HG02852 (cell line): ENCODE results near the gene MRPL46.
A peak's percentile ranks its signal among the peaks of the same experiment; 100 is the strongest.
"Not testable (repeated sequence)": the region's sequence is repeated elsewhere in the genome, so short reads cannot be mapped to it uniquely, and the experiment has no call there.

ENCODE experiments used
- ATAC-seq: cut with Tn5 transposase; IDR thresholded peaks from one replicate; pipeline ENCODE4 v1.9.1; 2021; ENCODE audit warnings: mild to moderate bottlenecking, moderate library complexity; ENCODE audit not compliant: unreplicated experiment

The MRPL46 gene

GRCh38 chr15:88448991-88449461, 18.2 kb downstream of the MRPL46 start:
- ATAC-seq: no peak

- no peak for ATAC-seq
Measured at GRCh38 chr15:88447741-88448140, 19.4 kb downstream of the MRPL46 start.

DNA sequence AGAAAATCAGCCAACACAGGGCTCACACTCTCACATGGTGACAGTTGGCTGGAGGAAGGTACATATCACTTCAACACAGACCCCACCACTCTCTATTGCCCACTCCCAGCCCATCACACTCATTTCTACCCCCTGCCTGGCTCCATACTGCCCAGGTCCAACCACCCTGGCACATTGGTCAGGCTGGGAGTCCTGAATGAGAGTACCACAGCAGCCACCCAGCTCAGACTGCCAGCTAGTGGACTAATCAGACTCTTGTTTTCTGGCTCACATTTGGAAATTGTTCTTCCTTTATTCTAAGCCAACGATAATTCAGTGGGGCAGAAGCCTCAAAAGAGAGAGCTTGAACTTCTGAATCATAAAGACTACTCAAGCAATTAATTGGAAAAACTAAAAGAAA, 20.0 kb downstream of the MRPL46 start:
- ATAC-seq: no peak

GRCh38 chr15:88441076-88441730, 26.0 kb downstream of the MRPL46 start:
- no peak for ATAC-seq

- no peak for ATAC-seq
Measured at GRCh38 chr15:88440021-88440420, 27.2 kb downstream of the MRPL46 start.

- no peak for ATAC-seq
Measured at GRCh38 chr15:88438181-88438580, 29.0 kb downstream of the MRPL46 start.

DNA sequence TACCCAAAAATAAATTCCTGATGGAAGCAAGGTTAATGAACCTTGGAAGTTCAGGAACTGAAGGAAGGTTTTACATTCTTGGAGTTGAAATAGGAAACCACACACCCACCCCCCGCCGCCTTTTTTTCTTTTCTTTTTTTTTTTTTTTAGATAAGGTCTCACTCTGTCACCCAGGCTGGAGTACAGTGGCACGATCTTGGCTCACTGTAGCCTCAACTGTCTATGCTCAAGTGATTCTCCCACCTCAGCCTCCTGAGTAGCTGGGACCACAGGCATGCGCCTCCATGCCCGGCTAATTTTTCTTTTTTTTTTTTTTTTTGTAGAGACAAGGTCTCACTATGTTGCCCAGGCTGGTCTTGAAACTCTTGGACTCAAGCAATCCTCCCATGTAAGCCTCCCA, 33.1 kb downstream of the MRPL46 start:
- ATAC-seq: not testable (repeated sequence)

DNA sequence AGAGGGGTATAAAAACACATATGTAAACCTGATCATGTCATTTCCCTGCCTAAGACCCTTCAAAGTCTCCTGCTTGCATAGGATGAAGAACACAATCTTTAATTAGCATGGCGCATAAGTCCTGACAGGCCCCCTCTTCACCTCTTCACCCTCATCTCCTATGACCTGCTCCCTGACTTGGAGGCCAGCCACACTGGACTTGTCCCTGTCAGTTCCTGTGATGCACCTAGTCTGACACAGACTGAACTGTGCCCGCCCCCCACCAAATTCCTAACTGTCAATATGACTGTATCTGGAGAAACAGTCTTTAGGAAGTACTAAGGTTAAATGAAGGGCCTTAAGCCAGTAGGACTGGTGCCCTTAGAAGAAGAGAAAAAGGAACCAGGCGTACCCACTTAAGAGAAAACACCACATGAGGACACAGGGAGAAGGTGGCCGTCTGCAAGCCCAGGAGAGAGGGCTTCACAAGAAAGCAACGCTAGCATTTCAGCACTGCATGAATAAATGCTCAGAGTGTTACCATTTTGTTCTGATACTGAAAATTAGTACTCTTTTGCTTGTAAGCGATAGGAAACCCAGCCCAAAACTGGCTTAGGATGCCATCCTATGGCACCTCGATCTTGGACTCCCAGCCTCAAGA, 34.0 kb downstream of the MRPL46 start:
- ATAC-seq: no peak

- ATAC-seq: no peak
Measured at GRCh38 chr15:88431441-88431840, 35.7 kb downstream of the MRPL46 start.

DNA sequence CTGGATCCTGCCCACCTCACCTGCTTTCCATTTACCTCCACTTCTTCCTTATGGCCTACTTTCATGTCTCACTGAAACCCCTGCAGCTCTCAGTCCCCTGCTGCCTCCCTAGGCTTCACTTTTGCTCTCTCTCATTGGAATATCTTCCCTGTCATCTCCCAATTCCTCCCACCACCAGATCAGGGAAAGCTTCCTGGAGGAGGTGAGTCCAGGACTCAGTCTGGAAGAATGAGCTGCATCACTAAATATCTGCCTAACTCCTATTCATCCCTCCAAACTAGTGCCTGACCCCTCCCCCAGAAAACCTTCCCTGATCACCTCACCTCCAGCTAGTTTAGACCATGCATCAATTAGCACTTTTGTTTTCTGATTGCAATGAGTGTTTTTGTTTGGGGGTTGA, 37.1 kb downstream of the MRPL46 start:
- no peak for ATAC-seq

DNA sequence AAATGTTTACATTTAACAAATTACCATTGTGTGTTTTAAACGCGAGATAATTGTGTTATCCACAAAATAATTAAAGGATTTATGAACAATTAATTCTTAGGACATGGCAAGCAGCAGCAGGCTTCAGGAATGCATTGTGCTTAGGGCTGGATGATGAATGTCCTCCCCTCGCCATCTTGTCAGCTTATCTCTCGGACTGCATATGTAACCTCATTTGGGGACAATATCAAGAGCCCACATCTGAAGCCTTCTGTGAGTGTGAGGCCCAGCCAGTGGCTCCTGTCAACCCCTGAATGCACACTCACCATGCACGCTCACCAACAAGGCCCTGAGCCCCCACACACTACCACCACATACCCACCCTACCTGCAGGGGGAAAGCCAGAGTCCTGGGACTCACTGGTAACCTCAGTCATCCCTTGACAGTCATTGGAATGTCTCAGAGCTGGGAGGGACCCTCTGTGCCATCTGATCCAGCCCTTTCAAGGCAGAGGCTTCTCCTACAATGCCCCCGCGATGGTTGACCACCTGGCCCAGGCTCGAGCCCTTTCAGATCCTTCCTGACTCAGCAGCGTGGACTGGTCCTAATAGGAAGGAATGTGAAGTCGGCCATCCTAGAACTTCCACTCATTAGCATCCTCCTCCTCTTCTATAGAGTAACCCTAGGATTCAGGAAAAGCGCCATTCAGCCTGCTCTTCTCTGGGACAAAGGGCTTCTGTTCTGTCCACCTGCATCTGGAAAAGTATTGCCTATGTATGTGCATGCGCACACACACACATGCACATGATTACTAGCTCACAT, 38.2 kb downstream of the MRPL46 start:
- ATAC-seq: no peak

GRCh38 chr15:88428053-88428452, 39.1 kb downstream of the MRPL46 start:
- no peak for ATAC-seq

GRCh38 chr15:88426304-88426703, 40.9 kb downstream of the MRPL46 start:
- ATAC-seq: no peak

DNA sequence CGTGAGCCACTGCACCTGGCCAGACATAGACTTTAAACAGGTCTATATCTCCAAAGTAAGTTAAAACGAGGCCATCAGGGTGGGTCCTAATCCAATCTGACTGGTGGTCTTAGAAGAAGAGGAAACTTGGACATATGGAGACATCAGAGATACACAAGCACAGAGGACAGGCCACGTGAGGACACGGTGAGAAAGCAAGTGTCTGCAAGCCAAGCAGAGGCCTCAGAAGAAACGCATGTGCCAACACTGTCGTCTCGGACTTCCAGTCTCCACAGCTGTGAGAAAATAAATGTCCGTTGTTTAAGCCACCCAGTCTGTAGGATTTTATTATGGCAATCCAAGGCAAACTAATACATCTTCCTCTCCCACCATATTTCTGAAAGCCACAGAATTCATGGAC, 43.9 kb downstream of the MRPL46 start:
- no peak for ATAC-seq

- ATAC-seq: peak; percentile 62
Measured at GRCh38 chr15:88419830-88420229, 47.4 kb downstream of the MRPL46 start.
